ENCODE measurements around the gene ANAPC4. TPM values are rescaled to one million over a fixed set of nuclear protein-coding genes. Genes with fewer than 3 reads are reported as not detected.
"Not testable (repeated sequence)": the region's sequence is repeated elsewhere in the genome, so short reads cannot be mapped to it uniquely, and the experiment has no call there.

Gene ANAPC4
- total RNA-seq, 1 donor from 2014 or later: 31.3 TPM

- Histone ChIP-seq H3K27me3 (ENCODE audit: control insufficient read depth in 3 of 3, insufficient read depth in 3 of 3, low read length in 3 of 3) (no peaks in the 10 kb centered on the region), H3K27ac (ENCODE audit: low read depth, low read length) (no peak overlapping the region), H3K9me3 (ENCODE audit: control insufficient read depth in 3 of 3, low read length in 3 of 3) (no peaks in the 10 kb centered on the region), H3K9ac (ENCODE audit: low read depth in 1 of 3, low read length in 3 of 3) (no peak overlapping the region), H3K4me1 (ENCODE audit: control insufficient read depth in 3 of 3, insufficient read depth in 3 of 3, low read length in 3 of 3) (no peaks in the 10 kb centered on the region), H3K36me3 (ENCODE audit: control insufficient read depth in 3 of 3, insufficient read depth in 3 of 3, low read length in 3 of 3) (peaks cover 2 to 19% (median 3%) of the 10 kb centered on the region in 3 donors), H3K4me3 (ENCODE audit: low read length in 3 of 3) (no peak overlapping the region)
Measured at GRCh38 chr4:25350561-25350960, 26.5 kb upstream of the ANAPC4 start.

DNA sequence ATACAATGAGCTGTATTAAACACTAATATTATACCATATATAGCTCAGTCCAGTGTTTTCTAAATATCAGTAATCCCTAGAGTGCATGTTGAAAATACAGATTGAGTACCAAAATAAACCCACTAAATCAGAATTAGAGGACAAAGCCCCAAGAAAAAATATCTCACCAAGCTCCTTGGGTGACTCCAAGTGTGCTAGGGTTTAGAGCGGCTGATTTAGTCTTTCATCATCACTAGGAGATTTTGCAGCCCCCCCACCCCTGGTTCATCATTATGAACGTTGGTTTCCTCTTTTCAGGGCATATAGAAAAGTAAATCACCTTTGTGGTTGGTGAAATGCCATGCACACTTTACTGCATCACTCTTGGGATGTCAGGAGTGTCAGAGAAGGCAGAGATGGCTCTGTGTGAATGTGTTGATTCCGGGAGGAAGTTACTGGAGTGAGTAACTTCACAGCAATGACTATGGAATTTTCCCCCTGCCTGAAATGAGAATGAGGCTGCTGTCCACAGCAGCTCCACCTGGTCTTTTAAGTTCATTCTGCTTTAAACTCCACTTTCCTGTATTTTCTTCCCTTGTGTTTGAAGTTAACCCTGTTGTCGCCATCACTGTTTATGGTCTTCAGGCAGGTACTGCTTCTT lies 25.2 kb upstream of the ANAPC4 start:
- Histone ChIP-seq H3K9me3 (ENCODE audit: control insufficient read depth in 3 of 3, low read length in 3 of 3) (no peaks in the 10 kb centered on the region), H3K9ac (ENCODE audit: low read depth in 1 of 3, low read length in 3 of 3) (no peak overlapping the region), H3K4me1 (ENCODE audit: control insufficient read depth in 3 of 3, insufficient read depth in 3 of 3, low read length in 3 of 3) (no peaks in the 10 kb centered on the region), H3K27ac (ENCODE audit: low read depth, low read length) (no peak overlapping the region), H3K36me3 (ENCODE audit: control insufficient read depth in 3 of 3, insufficient read depth in 3 of 3, low read length in 3 of 3) (peaks cover 2 to 19% (median 3%) of the 10 kb centered on the region in 3 donors), H3K27me3 (ENCODE audit: control insufficient read depth in 3 of 3, insufficient read depth in 3 of 3, low read length in 3 of 3) (no peaks in the 10 kb centered on the region), H3K4me3 (ENCODE audit: low read length in 3 of 3) (no peak overlapping the region)

- no peak overlapping the region for H3K4me3 ChIP-seq (ENCODE audit: low read length in 3 of 3)
- H3K27ac ChIP-seq (ENCODE audit: low read depth, low read length): no peak overlapping the region
- H3K9me3 ChIP-seq (ENCODE audit: control insufficient read depth in 3 of 3, low read length in 3 of 3): no peaks in the 10 kb centered on the region
- no peak overlapping the region for H3K9ac ChIP-seq (ENCODE audit: low read depth in 1 of 3, low read length in 3 of 3)
- peaks cover 1 to 10% (median 5%) of the 10 kb centered on the region in 3 donors for H3K36me3 ChIP-seq (ENCODE audit: control insufficient read depth in 3 of 3, insufficient read depth in 3 of 3, low read length in 3 of 3)
- no peaks in the 10 kb centered on the region for H3K4me1 ChIP-seq (ENCODE audit: control insufficient read depth in 3 of 3, insufficient read depth in 3 of 3, low read length in 3 of 3)
- no peaks in the 10 kb centered on the region for H3K27me3 ChIP-seq (ENCODE audit: control insufficient read depth in 3 of 3, insufficient read depth in 3 of 3, low read length in 3 of 3)
Measured at GRCh38 chr4:25356068-25356467, 21.0 kb upstream of the ANAPC4 start.

DNA sequence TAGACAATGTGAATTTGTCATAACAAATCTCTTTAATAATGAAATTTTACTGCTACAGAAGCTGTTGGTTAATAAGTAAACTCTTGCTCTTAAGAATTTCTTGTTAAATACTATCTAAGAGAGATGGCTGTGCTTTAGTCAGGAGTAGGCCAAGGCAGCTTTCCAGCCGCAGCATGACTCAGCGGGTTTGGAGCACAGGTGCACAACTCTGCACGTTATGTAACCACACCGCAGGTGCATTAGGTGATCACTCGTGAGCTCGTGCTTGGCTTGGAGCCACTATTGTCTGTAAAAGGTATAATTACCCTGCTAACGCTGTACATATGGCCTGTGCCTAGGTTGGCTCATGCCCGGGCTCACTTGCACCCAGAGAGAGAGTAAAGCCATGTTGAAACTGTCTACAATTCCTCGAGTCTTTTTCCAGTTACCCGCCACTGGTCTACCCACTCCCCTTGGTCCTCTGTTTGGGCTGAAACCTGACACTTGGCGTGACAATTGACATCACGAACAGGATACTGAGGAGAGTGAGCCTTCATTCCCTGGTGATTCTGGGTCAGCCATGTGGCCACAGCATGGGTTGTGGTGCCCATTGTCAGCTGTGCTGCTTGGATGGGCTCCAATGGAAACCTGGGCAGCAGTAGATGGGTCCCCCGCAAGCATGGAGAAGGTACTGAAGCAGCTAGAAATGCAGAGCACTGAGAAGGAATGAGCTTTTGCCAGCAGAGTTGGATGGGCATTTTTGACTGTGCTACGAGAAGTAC lies 18.4 kb upstream of the ANAPC4 start:
- Histone ChIP-seq H3K4me1 (ENCODE audit: control insufficient read depth in 3 of 3, insufficient read depth in 3 of 3, low read length in 3 of 3) (no peaks in the 10 kb centered on the region), H3K4me3 (ENCODE audit: low read length in 3 of 3) (no peak overlapping the region), H3K36me3 (ENCODE audit: control insufficient read depth in 3 of 3, insufficient read depth in 3 of 3, low read length in 3 of 3) (peaks cover 5 to 9% (median 5%) of the 10 kb centered on the region in 3 donors), H3K9ac (ENCODE audit: low read depth in 1 of 3, low read length in 3 of 3) (no peak overlapping the region), H3K9me3 (ENCODE audit: control insufficient read depth in 3 of 3, low read length in 3 of 3) (no peaks in the 10 kb centered on the region), H3K27me3 (ENCODE audit: control insufficient read depth in 3 of 3, insufficient read depth in 3 of 3, low read length in 3 of 3) (no peaks in the 10 kb centered on the region), H3K27ac (ENCODE audit: low read depth, low read length) (no peak overlapping the region)

GRCh38 chr4:25361253-25361652 lies 15.8 kb upstream of the ANAPC4 start:
- H3K36me3 ChIP-seq (ENCODE audit: control insufficient read depth in 3 of 3, insufficient read depth in 3 of 3, low read length in 3 of 3): peaks cover 9 to 19% (median 11%) of the 10 kb centered on the region in 3 donors
- no peaks in the 10 kb centered on the region for H3K27me3 ChIP-seq (ENCODE audit: control insufficient read depth in 3 of 3, insufficient read depth in 3 of 3, low read length in 3 of 3)
- H3K4me3 ChIP-seq (ENCODE audit: low read length in 3 of 3): no peak overlapping the region
- H3K9ac ChIP-seq (ENCODE audit: low read depth in 1 of 3, low read length in 3 of 3): no peak overlapping the region
- no peak overlapping the region for H3K27ac ChIP-seq (ENCODE audit: low read depth, low read length)
- H3K9me3 ChIP-seq (ENCODE audit: control insufficient read depth in 3 of 3, low read length in 3 of 3): no peaks in the 10 kb centered on the region
- no peaks in the 10 kb centered on the region for H3K4me1 ChIP-seq (ENCODE audit: control insufficient read depth in 3 of 3, insufficient read depth in 3 of 3, low read length in 3 of 3)

DNA sequence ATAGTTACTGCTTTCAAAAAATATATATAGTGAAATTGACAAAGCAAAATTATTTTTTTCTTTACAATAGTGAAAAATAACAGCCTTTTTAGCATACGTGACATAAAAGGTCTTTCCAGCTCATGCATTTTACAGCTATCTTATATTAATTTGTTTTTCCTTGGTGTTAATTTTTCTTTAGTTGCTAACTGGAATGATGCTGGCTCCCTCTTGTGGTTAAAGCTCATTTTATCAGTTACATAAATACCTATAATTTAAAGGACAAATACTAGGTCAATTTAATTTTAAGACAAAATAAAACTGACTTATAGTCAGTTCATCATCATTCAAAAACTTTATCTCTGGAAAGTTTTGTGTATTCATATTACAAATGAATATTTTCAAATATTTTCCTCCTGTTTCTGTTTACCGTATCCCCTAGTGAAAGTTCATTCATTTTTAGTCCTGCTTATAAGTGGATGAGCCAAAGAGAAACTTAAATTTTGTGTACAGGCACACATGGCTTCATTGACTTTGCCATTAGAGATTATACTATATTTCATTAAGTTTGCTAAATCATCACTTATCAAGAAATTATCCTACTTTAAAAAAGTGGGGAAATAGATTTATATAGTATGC lies 9.9 kb upstream of the ANAPC4 start:
- Histone ChIP-seq H3K27ac (ENCODE audit: low read depth, low read length) (no peak overlapping the region), H3K4me1 (ENCODE audit: control insufficient read depth in 3 of 3, insufficient read depth in 3 of 3, low read length in 3 of 3) (no peaks in the 10 kb centered on the region), H3K27me3 (ENCODE audit: control insufficient read depth in 3 of 3, insufficient read depth in 3 of 3, low read length in 3 of 3) (no peaks in the 10 kb centered on the region), H3K9me3 (ENCODE audit: control insufficient read depth in 3 of 3, low read length in 3 of 3) (no peaks in the 10 kb centered on the region), H3K4me3 (ENCODE audit: low read length in 3 of 3) (no peak overlapping the region), H3K36me3 (ENCODE audit: control insufficient read depth in 3 of 3, insufficient read depth in 3 of 3, low read length in 3 of 3) (peaks cover 3 to 18% (median 9%) of the 10 kb centered on the region in 3 donors), H3K9ac (ENCODE audit: low read depth in 1 of 3, low read length in 3 of 3) (no peak overlapping the region)

GRCh38 chr4:25367877-25368276 lies 9.2 kb upstream of the ANAPC4 start:
- Histone ChIP-seq H3K9ac (ENCODE audit: low read depth in 1 of 3, low read length in 3 of 3) (no peak overlapping the region), H3K27me3 (ENCODE audit: control insufficient read depth in 3 of 3, insufficient read depth in 3 of 3, low read length in 3 of 3) (no peaks in the 10 kb centered on the region), H3K4me3 (ENCODE audit: low read length in 3 of 3) (no peak overlapping the region), H3K27ac (ENCODE audit: low read depth, low read length) (no peak overlapping the region), H3K4me1 (ENCODE audit: control insufficient read depth in 3 of 3, insufficient read depth in 3 of 3, low read length in 3 of 3) (no peaks in the 10 kb centered on the region), H3K9me3 (ENCODE audit: control insufficient read depth in 3 of 3, low read length in 3 of 3) (no peaks in the 10 kb centered on the region), H3K36me3 (ENCODE audit: control insufficient read depth in 3 of 3, insufficient read depth in 3 of 3, low read length in 3 of 3) (peaks cover 3 to 18% (median 6%) of the 10 kb centered on the region in 3 donors)

GRCh38 chr4:25368315-25368714 lies 8.7 kb upstream of the ANAPC4 start:
- H3K4me3 ChIP-seq (ENCODE audit: low read length in 3 of 3): no peak overlapping the region
- H3K27ac ChIP-seq (ENCODE audit: low read depth, low read length): no peak overlapping the region
- no peaks in the 10 kb centered on the region for H3K27me3 ChIP-seq (ENCODE audit: control insufficient read depth in 3 of 3, insufficient read depth in 3 of 3, low read length in 3 of 3)
- H3K9ac ChIP-seq (ENCODE audit: low read depth in 1 of 3, low read length in 3 of 3): no peak overlapping the region
- peaks cover 3 to 18% (median 6%) of the 10 kb centered on the region in 3 donors for H3K36me3 ChIP-seq (ENCODE audit: control insufficient read depth in 3 of 3, insufficient read depth in 3 of 3, low read length in 3 of 3)
- no peaks in the 10 kb centered on the region for H3K9me3 ChIP-seq (ENCODE audit: control insufficient read depth in 3 of 3, low read length in 3 of 3)
- no peaks in the 10 kb centered on the region for H3K4me1 ChIP-seq (ENCODE audit: control insufficient read depth in 3 of 3, insufficient read depth in 3 of 3, low read length in 3 of 3)

DNA sequence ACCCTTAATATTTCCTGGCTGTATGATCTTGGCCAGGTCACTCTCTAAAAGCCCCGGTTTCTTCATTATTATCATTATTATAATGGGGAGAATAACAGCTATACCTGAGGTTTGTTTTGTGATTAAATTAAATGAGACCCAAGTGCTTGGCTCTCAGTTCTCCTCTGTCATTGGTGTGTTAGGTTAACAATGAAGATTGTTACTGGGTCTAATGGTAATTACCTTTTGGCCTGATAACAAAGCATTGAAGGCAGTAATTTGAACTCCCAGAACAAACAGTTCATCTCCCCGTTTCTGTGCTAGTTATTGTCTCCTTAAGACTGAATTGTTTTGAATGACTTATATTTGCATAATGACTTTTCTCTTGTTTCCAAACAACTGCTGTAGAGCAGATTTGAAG lies 6.8 kb upstream of the ANAPC4 start:
- H3K4me1 ChIP-seq (ENCODE audit: control insufficient read depth in 3 of 3, insufficient read depth in 3 of 3, low read length in 3 of 3): no peaks in the 10 kb centered on the region
- H3K9me3 ChIP-seq (ENCODE audit: control insufficient read depth in 3 of 3, low read length in 3 of 3): no peaks in the 10 kb centered on the region
- no peak overlapping the region for H3K9ac ChIP-seq (ENCODE audit: low read depth in 1 of 3, low read length in 3 of 3)
- H3K27ac ChIP-seq (ENCODE audit: low read depth, low read length): no peak overlapping the region
- H3K4me3 ChIP-seq (ENCODE audit: low read length in 3 of 3): no peak overlapping the region
- H3K27me3 ChIP-seq (ENCODE audit: control insufficient read depth in 3 of 3, insufficient read depth in 3 of 3, low read length in 3 of 3): no peaks in the 10 kb centered on the region
- peaks cover under 1 to 10% (median under 1%) of the 10 kb centered on the region in 3 donors for H3K36me3 ChIP-seq (ENCODE audit: control insufficient read depth in 3 of 3, insufficient read depth in 3 of 3, low read length in 3 of 3)

- not testable (repeated sequence) for H3K27me3 ChIP-seq (ENCODE audit: control insufficient read depth in 3 of 3, insufficient read depth in 3 of 3, low read length in 3 of 3); H3K36me3 ChIP-seq (ENCODE audit: control insufficient read depth in 3 of 3, insufficient read depth in 3 of 3, low read length in 3 of 3); H3K4me3 ChIP-seq (ENCODE audit: low read length in 3 of 3); H3K27ac ChIP-seq (ENCODE audit: low read depth, low read length); H3K4me1 ChIP-seq (ENCODE audit: control insufficient read depth in 3 of 3, insufficient read depth in 3 of 3, low read length in 3 of 3); H3K9me3 ChIP-seq (ENCODE audit: control insufficient read depth in 3 of 3, low read length in 3 of 3); H3K9ac ChIP-seq (ENCODE audit: low read depth in 1 of 3, low read length in 3 of 3)
Measured at GRCh38 chr4:25372549-25372948, 4.5 kb upstream of the ANAPC4 start.

All from skeletal muscle tissue (tissue), 4 donors.